Keratinocyte (primary cell): ENCODE data around the gene NUTM2F. TPM values are rescaled to one million over a fixed set of nuclear protein-coding genes. Genes with fewer than 3 reads are reported as not detected.
"Not testable (repeated sequence)": the region's sequence is repeated elsewhere in the genome, so short reads cannot be mapped to it uniquely, and the experiment has no call there.

Source experiments
- DNase-seq: peaks from one replicate; pipeline ENCODE4 v3.0.0-alpha.2; 2011; ENCODE audit warnings: low read depth, missing footprints, low spot score
- FAIRE-seq: peaks from 2 replicates; lab custom pipeline; 2011; peaks lifted over from hg19 to GRCh38; lab: Jason Lieb, UNC
- H2AFZ ChIP-seq: 2 replicates; pipeline ENCODE4 v1.6.0; 2012; ENCODE audit warnings: low read length, control low read depth, inconsistent platforms; ENCODE audit not compliant: control insufficient read depth
- H3K27ac ChIP-seq: 2 replicates; pipeline ENCODE4 v1.5.1; 2011; ENCODE audit warnings: low read length; ENCODE audit not compliant: control insufficient read depth, insufficient read depth
- H3K27me3 ChIP-seq: 3 replicates; pipeline ENCODE4 v1.6.0; 2011; ENCODE audit warnings: low read length; ENCODE audit not compliant: control insufficient read depth, insufficient read depth; ENCODE audit errors: extremely low read depth
- H3K36me3 ChIP-seq, 2 experiments: 2 replicates in 1 of 2; 3 replicates in 1 of 2; pipeline ENCODE4 v1.5.1; 2011; ENCODE audit warnings: low read length in 2 of 2, mild to moderate bottlenecking in 1 of 2; ENCODE audit not compliant: control insufficient read depth in 2 of 2, insufficient read depth in 2 of 2; ENCODE audit errors: extremely low read depth in 1 of 2
- H3K4me1 ChIP-seq: 3 replicates; pipeline ENCODE4 v1.5.1; 2011; ENCODE audit warnings: low read length; ENCODE audit not compliant: control insufficient read depth, insufficient read depth; ENCODE audit errors: extremely low read depth
- H3K4me2 ChIP-seq: 3 replicates; pipeline ENCODE4 v1.6.0; 2011; ENCODE audit warnings: low read depth, low read length; ENCODE audit not compliant: control insufficient read depth, insufficient read depth; ENCODE audit errors: extremely low read depth
- H3K4me3 ChIP-seq, 3 experiments: fragments of 200-600 bp in 1 of 3; sonication (generic) in 1 of 3; 2 replicates in 2 of 3; 3 replicates in 1 of 3; pipeline ENCODE4 v1.5.1; 2011 to 2016; ENCODE audit warnings: low read length in 3 of 3, mild to moderate bottlenecking in 3 of 3, control low read depth in 2 of 3, inconsistent platforms in 1 of 3, low read depth in 1 of 3, mixed read lengths in 1 of 3, mixed run types in 1 of 3, moderate library complexity in 1 of 3; ENCODE audit not compliant: control insufficient read depth in 2 of 3, insufficient read depth in 2 of 3; ENCODE audit errors: extremely low read depth in 1 of 3
- H3K79me2 ChIP-seq: 2 replicates; pipeline ENCODE4 v1.6.0; 2012; ENCODE audit warnings: low read length; ENCODE audit not compliant: control insufficient read depth, insufficient read depth
- H3K9ac ChIP-seq: 3 replicates; pipeline ENCODE4 v1.6.0; 2011; ENCODE audit warnings: low read length; ENCODE audit not compliant: control insufficient read depth, insufficient read depth; ENCODE audit errors: extremely low read depth
- H3K9me1 ChIP-seq: 3 replicates; pipeline ENCODE4 v1.6.0; 2011; ENCODE audit warnings: low read length; ENCODE audit not compliant: control insufficient read depth, insufficient read depth; ENCODE audit errors: extremely low read depth
- H3K9me3 ChIP-seq: 2 replicates; pipeline ENCODE4 v1.5.1; 2012; ENCODE audit warnings: low read depth, low read length; ENCODE audit not compliant: control insufficient read depth
- H4K20me1 ChIP-seq: 3 replicates; pipeline ENCODE4 v1.6.0; 2011; ENCODE audit warnings: low read length; ENCODE audit not compliant: control insufficient read depth, insufficient read depth; ENCODE audit errors: extremely low read depth
- EZH2 ChIP-seq: IDR thresholded peaks from one replicate; pipeline ENCODE4 v1.6.1; 2012; ENCODE audit warnings: inconsistent platforms, mild to moderate bottlenecking, low read length, moderate library complexity
- dilution Hi-C: fragments of 300-500 bp; cut with MboI; formaldehyde crosslinking; loops from one replicate; pipeline ENCODE4 v1.7.0; 2020; ENCODE audit warnings: low sequenced_read_pairs; ENCODE audit not compliant: extremely low pct_ligation_motif_present
- polyA plus RNA-seq, 5 experiments: library from polyadenylated mRNA; depleted of rRNA in 3 of 5; stranded (reverse) in 3 of 5; stranded (forward) in 1 of 5; unstranded in 1 of 5; fragments of >200 nt; gene quantifications; 1 replicate in 1 of 5; 2 replicates in 3 of 5; 3 replicates in 1 of 5; pipeline versions ENCODE4 v1.2.1 to v1.2.3, GENCODE V29; 2011 to 2012; ENCODE audit warnings: missing spikeins in 2 of 5, low read depth in 1 of 5, low replicate concordance in 1 of 5
- TF ChIP-seq, protein P1 (sequence below), 3 experiments: IDR thresholded peaks in 1 of 3; conservative IDR thresholded peaks in 1 of 3; optimal IDR thresholded peaks in 1 of 3; 2 replicates in 2 of 3; 3 replicates in 1 of 3; pipeline versions ENCODE3 to v1.5.1; 2011; ENCODE audit warnings: low read length in 3 of 3, mild to moderate bottlenecking in 3 of 3, moderate library complexity in 2 of 3, control low read depth in 1 of 3, inconsistent platforms in 1 of 3; ENCODE audit not compliant: insufficient read depth in 2 of 3; ENCODE audit errors: extremely low read depth in 1 of 3

NUTM2F gene
- polyA plus RNA-seq, 1 donor (not counting 4 experiments of a cell fraction or from before 2014, with no cell fraction given), result not detected

DNA sequence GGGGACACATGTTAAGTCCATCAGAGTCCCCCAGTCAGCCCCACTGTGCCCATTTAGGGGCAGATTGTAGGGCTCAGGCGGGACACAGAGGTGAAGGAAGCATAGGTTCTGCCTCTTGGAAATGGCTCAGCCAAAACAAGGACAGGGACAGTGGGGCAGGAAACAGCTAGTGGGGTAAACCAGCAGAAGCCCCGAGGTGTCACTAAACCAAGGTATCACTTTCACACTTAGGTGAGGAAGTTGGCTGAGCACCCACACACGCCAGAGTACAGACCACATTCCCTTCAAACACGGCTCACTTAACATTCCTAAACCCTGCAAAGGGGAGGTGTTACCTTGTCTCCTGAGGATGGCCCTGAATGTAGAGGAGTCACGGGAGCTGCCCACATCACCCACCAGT, 12.2 kb downstream of the NUTM2F start:
- H3K79me2 ChIP-seq, dilution Hi-C loops, H2AFZ ChIP-seq, H3K9ac ChIP-seq, FAIRE-seq, H3K27me3 ChIP-seq, H3K4me3 ChIP-seq, H3K4me1 ChIP-seq, H3K4me2 ChIP-seq, DNase-seq, H3K36me3 ChIP-seq, H3K27ac ChIP-seq, H3K9me1 ChIP-seq, H3K9me3 ChIP-seq, H4K20me1 ChIP-seq: not testable (repeated sequence)

DNA sequence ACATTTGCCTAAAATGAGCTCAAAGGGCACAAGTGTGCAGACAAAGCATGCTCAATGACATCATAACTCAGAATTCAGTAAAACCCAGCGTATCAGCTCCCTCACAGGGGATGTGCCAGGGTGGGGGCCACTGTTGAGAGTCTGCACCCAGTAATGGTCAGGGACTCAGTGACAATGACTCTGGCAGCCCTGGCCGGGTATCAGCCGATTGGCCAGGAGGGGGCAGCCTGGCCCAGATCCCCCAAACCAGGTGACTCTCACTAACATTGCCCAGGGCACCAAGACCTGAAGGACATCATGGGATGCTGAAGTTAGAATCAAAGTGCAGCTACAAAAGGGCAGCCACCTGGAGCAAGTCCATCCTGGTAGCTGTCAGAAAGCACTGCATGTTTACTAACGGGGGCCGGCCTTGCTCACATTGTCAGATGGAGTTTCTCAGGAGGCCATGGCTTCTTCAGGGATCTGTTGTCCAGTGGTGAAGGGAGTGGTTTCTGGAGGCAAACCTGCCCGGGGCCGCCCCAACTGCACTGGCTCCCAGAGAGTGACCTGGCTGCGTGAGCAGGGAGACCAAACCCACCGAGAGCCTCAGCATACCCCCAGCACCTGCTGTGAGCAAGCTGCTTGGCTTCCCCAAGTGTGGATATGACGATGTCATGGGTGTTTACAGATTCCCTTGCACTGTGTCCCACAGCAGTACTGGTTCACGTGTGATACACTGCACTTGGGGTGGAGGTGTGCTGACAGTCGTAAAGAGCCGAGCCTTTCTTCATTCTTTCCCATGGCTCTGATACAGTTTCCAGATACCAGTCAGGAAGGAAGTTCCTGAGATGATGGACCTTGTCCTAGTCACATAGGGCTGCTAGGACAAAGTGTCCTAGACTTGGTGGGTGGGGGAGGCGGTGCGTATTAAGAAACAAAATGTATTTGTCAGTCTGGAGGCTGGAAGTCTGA, 13.1 kb downstream of the NUTM2F start:
- dilution Hi-C loops, H3K9ac ChIP-seq, H3K9me1 ChIP-seq, H3K79me2 ChIP-seq, H2AFZ ChIP-seq, H3K36me3 ChIP-seq, H3K9me3 ChIP-seq, H3K27me3 ChIP-seq, H3K4me3 ChIP-seq, H3K4me1 ChIP-seq, DNase-seq, H4K20me1 ChIP-seq, H3K27ac ChIP-seq, H3K4me2 ChIP-seq: not testable (repeated sequence)
- FAIRE-seq, result peak; percentile 46

DNA sequence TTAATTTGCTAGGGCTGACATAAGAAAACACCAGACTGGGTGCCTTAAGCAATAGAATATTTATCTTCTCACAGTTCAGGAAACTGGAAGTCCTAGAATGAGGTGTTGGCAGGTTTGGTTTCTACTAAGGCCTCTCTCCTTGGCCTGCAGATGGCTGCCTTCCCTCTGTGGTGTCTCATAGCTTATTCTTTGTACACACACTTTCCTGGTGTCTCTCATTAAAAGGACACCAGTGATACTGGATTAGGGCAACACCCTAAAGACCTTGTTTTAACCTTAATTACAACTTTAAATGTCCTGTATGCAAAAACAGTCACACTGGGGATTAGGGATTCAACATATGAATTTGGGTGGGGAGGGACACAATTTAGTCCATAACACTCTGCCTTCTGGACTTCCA, 25.1 kb downstream of the NUTM2F start:
- no peaks in the 10 kb centered on the region for H3K9me3 ChIP-seq
- H4K20me1 ChIP-seq, result no peaks in the 10 kb centered on the region
- H3K79me2 ChIP-seq, result no peaks in the 10 kb centered on the region
- H3K9me1 ChIP-seq, result no peaks in the 10 kb centered on the region
- H3K9ac ChIP-seq, result no peak overlapping the region
- no peak overlapping the region for H3K27ac ChIP-seq
- dilution Hi-C loops, result no loop called here
- no peak overlapping the region for H2AFZ ChIP-seq
- no peak overlapping the region for H3K4me2 ChIP-seq
- TF ChIP-seq, protein P1, sequence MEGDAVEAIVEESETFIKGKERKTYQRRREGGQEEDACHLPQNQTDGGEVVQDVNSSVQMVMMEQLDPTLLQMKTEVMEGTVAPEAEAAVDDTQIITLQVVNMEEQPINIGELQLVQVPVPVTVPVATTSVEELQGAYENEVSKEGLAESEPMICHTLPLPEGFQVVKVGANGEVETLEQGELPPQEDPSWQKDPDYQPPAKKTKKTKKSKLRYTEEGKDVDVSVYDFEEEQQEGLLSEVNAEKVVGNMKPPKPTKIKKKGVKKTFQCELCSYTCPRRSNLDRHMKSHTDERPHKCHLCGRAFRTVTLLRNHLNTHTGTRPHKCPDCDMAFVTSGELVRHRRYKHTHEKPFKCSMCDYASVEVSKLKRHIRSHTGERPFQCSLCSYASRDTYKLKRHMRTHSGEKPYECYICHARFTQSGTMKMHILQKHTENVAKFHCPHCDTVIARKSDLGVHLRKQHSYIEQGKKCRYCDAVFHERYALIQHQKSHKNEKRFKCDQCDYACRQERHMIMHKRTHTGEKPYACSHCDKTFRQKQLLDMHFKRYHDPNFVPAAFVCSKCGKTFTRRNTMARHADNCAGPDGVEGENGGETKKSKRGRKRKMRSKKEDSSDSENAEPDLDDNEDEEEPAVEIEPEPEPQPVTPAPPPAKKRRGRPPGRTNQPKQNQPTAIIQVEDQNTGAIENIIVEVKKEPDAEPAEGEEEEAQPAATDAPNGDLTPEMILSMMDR (optimal IDR thresholded peaks at IDR 0.05 in 1 of 3, IDR thresholded peaks at IDR 0.05 in 1 of 3, conservative IDR thresholded peaks at IDR 0.05 in 1 of 3; ENCODE audit: extremely low read depth in 1 of 3, insufficient read depth in 2 of 3, low read length in 3 of 3), result no peak
- TF ChIP-seq EZH2, result no peak
- FAIRE-seq, result no peak
- H3K27me3 ChIP-seq, result no peaks in the 10 kb centered on the region
- no peak overlapping the region for H3K4me3 ChIP-seq
- no peaks in the 10 kb centered on the region for H3K36me3 ChIP-seq
- DNase-seq, result no peak
- H3K4me1 ChIP-seq, result no peaks in the 10 kb centered on the region
